Stimulated activated CD8-positive, alpha-beta memory T cell treated with anti-CD3 and anti-CD28 coated beads, Interleukin-15, amount 100 ng/mL, for 4 hours (primary cell): ENCODE measurements around the gene ZFR2.
"Not testable (repeated sequence)": the region's sequence is repeated elsewhere in the genome, so short reads cannot be mapped to it uniquely, and the experiment has no call there.

Experiments
- DNase-seq, 2 donors: peaks; one replicate each; pipeline ENCODE4 v3.0.0-alpha.2; 2020; ENCODE audit warnings: low read depth in 2 of 2

Gene ZFR2

DNA sequence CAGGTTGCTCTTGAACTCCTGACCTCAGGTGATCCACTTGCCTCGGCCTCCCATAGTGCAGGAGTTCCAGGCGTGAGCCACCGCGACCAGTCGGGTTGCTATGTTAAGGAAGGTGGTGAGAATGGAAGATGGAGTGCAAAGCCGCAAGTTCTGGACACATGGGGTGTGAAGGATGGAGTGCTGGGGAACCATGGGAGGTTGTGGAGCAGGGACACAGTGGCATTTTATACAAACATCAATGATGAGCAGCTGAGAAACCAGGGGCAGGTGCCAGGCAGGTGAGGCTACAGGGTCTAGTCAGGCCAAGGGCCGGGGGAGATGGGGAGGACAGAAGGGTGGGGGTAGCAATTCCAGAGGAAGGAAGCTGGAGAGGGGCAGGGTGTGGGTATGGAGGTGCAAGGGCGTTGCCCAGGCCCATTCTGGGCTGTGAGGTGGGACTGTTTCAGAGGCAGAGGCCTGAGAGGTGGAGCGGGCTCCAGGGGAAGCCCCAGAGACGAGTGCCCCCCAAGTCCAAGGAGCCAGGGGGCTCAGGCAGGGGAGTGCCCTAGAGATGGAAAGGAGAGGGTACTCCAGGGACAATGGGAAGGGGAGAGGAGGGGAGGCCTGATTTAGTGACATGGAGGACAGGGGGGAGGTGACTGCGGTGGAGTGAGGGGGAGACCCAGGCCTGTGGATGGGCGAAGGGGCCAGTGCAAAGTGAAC, 94.9 kb downstream of the ZFR2 start:
- no peak for DNase-seq

GRCh38 chr19:3771906-3772455, 96.9 kb downstream of the ZFR2 start, which contains the start of gene RAX2:
RAX2 (minus strand) TSS chr19:3772228; CDS start chr19:3771742, 486 bp downstream.
- DNase-seq = no peak

DNA sequence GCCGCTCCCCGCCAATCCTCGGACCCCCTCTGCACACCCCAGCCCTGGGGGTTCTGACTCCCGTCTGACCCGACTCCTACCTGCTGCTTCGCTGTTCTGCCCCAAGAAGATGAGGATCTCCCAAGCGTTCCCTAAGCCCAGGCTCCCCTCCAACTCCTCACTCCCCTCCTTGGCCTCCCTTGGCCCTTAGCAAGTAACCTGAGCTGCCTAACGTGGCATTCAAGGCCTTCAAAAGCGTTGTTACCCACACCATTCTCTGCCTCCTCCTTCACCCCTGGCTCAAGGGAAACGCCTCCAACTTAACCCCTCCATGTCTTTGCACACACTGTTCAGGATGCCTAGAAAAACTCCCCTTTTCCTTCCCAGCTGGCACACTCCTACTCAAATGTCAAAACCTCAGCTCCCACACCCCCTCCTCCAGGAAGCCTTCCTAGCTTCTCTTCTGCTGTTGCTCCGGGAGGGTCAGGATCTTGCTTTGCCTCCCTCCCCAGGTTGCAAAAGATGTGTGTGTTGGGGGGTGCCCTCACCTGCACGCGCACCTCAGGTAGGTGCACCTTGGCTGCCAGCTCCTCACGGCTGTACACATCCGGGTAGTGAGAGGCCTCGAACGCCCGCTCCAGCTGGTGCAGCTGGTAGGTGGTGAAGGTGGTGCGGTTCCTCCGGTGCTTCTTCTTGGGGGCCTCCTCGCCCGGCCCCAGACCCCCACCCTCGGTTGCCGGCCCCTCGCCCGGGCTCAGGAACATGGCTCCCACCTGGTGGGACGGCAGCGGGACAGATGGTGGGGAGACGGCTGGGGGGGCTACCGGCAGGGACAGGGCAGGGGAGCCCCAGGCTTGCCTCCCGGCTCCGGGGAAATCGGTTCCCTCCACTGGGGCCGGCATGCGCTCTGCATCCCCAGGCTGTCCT, 97.6 kb downstream of the ZFR2 start:
- no peak for DNase-seq

GRCh38 chr19:3770136-3770999, 98.5 kb downstream of the ZFR2 start:
- no peak for DNase-seq

- no peak for DNase-seq
Observed at GRCh38 chr19:3769494-3769893, 99.3 kb downstream of the ZFR2 start.

GRCh38 chr19:3768748-3769099, 100.1 kb downstream of the ZFR2 start:
- DNase-seq = no peak

DNA sequence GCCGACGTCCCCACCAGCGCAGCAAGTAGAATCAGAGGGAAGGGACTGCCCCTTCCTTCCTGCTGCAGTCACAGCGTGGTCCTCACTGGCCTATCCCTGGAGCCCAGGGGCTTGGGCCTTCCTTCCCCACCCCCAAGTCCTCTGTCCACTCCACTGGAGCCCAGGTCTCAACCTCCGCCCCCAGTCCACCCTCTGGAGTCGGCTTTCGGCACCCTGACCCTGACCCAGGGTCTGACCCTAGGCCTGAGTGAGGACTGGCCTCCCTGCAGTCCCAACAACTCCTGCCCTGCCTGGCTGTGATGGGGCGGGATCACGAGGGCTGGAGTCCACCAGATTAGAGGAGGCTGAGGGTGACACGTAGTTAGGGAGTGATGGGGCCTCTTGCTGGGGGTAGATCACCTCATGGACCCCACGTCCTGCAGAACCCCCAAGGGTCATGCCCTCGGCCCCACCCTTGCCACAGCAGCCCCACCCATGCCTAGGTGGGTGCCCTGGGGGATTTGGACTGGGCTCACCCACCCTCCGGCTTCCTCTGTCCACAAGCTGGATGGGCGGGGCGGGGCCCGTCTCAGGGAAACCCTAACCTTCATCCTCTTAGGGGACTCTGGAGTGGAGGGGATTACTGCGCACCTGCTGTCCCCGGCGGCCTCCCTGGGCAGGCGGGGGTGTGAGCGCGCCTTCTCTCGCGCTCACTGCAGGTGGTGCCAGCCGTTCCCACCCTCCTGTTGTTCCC, 100.7 kb downstream of the ZFR2 start:
- DNase-seq = no peak

DNA sequence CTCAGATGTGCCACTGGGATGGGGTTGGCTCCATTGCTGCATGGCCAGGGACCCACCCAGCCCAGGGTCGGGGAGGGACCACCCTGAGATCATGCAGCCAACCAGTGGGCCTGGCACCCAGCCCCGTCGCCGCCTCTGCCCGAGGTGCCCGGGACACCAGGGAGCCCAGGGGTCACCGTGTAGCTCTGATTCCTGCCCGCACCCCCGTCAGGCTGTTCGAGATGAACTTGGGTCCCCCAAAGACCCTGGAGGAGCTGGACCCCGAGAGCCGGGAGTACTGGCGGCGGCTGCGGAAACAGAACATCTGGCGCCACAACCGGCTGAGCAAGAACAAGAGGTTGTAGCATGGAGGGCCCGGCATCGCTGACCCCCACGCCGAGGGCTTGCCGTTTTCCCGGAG, 101.8 kb downstream of the ZFR2 start:
- DNase-seq = no peak

DNA sequence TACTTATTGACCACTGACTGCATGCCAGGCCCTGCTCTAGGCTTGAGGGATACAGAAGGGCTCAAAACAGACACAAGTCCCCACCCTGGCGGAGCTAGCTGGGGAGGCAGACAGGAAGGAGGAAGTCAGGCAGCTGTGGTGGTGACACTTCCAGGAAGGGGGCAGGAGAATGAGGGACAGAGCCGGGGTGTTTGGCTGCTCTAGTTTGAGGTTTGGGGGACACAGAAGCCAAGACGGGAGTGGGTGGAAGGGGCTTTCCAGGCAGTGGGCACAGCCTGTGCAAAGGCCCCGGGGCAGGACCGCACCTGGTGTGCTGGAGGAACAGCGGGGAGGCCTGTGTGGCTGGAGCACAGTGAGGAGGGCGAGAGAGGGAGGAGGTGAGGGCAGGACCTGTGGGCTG, 102.3 kb downstream of the ZFR2 start:
- no peak for DNase-seq

DNA sequence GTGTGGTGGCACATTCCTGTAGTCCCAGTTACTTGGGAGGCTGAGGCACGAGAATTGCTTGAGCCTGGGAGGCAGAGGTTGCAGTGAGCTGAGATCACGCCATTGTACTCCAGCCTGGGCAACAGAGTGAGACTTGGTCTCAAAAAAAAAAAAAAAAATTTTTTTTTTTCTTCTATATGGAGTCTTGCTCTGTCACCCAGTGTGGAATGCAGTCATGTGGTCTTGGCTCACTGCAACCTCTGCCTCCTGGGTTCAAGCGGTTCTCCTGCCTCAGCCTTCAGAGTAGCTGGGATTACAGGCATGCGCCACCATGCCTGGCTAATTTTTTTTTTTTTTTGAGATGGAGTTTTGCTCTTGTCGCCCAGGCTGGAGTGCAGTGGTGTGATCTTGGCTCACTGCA, 103.1 kb downstream of the ZFR2 start:
- not testable (repeated sequence) for DNase-seq

GRCh38 chr19:3765121-3765520, 103.7 kb downstream of the ZFR2 start:
- no peak for DNase-seq

DNA sequence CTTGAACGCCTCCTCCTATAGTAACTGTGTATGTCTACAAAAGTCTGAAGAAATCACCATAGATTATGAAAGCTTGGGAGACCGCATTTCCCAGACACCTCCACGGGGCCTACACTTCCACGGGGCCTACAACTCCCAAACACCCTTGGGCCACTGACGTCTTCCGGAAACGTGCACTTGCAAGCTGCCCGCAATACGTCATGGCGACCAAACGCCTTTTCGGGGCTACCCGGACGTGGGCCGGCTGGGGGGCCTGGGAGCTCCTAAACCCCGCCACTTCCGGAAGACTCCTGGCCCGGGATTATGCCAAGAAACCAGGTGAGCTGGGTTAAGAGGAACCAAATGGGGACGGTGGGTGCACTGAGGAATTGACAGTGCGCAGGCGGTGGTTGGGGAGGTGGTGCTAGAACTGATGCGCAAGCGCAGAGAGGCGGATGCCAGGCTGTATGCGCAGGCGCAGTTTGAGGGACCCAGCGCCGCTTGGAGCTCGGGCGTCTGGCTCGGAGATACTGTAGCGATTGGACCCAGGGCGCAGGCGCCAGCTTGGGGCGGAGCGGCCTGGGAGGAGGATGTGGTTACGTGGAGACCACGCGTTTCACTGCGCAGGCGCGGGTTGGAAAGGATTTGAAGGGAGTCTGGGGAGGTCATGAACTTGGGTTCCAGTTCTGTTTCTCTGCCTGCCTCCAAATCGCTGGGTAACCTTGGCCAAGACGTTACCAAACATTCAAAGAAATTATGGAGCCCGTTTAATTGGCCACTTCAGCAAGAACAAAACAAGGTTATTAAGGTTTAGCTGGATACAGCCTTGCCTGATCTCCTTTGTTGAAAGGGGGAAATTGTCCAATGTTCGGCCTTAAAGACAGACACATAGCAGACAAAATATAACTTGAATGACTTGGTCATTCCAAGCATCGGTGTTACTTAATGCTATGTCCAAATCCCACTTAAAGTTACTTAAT, 106.1 kb downstream of the ZFR2 start, which contains the start of gene MRPL54:
MRPL54 (plus strand) TSS at position 182 of the 959 bp plus-strand sequence; CDS start at position 201, 19 bp downstream.
- peak; percentile 99 for DNase-seq

DNA sequence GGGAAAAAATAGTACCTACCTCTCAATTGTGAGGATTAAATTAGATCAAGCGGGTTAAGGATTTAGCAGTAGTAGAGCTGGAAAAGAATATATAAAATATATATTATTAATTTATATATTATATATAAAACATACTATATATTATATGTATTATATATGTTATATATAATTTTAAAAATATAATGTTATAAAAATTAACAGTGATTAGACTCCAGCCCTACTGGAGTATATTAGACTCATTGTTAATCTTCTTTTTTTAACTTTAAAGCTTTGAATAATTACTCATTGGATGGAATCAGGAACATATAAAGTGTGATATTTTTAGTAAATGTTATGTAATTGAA, 106.7 kb downstream of the ZFR2 start:
- DNase-seq = no peak

DNA sequence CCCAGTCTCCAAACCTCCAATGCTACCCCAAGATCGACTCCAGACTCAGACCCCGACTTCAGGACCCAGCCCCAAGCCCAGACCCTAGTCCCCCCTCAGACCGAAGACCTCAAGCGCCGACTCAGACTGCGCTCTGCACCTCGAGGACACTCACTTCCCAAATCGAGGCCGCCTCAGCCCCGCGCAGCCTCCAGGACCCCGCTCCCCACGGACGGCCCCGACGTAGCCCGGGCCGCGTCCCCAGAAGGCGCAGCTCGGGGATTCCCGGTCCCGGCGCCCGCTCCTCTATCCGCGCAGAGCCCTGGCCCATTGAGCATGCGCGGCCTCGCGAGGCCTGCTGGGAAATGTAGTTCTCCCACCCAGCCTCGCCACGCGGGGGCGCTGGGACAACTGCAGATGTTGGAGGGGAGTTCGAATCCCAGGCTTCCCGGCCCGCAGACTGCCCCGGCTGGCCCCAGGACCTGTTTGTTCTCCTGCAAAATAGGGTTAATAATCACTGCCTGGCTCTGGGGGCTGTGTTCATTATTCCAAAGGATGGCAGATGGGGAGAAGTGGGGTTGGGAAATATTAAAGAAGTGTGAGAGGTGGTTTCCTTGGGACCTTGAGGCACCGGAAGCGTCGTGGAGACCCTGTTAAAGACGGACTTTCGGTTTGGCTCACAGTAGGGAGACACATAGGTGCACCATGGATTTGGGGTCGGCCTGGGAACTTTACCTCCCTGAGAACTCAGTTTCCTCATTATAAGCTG, 107.3 kb downstream of the ZFR2 start, which contains the start of gene APBA3:
APBA3 (minus strand) TSS at position 311 of the 748 bp plus-strand sequence. CDS start 1,428 bp downstream, outside the sequence.
- peak; percentile 88 for DNase-seq

- DNase-seq = no peak
Observed at GRCh38 chr19:3760871-3761361, 107.9 kb downstream of the ZFR2 start.

DNA sequence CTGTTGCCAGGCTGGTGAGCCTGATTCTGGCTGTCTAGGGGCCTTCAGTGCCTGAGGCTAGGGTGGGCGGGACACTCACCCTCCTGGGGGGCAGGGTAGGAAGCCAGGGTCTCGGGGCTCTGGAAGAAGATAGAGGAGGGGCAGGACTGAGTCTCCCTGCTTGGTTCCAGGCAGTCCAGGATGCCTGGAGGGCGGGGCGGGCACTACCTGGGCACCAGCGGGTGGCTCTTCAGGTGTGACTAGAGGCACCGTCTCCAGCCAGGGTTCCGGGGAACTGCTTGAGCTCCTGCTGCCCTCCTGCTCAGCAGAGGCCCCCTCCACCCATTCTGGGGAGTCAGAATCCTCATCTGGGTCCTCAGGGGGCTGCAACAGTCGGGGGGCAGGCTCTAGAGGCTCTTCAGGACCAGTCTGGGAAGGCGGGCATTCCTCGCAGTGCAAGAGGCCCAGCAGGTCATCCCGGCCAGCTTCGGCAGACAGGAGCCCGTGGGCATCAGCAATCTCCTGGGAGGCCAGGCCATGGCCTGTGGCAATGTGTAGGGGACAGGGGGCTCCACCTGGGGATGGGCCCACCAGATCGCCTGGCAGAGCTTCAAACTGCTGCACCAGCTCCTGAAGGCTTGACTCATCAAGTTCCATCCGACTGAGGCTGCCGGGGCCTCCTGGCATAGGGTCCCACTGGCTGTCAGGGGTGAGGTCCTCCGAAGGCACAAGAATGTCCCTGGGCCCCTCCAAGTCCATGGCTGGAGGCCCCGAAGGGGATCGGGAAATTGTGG, 109.2 kb downstream of the ZFR2 start:
- no peak for DNase-seq

DNA sequence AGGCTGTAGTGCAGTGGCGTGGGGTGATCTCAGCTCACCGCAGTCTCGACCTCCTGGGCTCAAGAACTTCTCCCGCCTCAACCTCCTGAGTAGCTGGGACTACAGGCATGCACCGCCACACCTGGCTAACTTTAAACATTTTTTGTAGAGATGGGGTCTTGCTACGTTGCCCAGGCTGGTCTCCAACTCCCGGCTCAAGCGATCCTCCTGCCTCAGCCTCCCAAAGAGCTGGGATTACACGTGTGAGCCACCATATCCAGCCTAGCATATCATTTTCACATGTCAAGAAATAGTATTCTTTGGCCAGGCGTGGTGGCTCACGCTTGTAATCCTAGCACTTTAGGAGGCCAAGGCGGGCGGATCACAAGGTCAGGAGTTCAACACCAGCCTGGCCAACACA, 110.5 kb downstream of the ZFR2 start:
- not testable (repeated sequence) for DNase-seq

DNA sequence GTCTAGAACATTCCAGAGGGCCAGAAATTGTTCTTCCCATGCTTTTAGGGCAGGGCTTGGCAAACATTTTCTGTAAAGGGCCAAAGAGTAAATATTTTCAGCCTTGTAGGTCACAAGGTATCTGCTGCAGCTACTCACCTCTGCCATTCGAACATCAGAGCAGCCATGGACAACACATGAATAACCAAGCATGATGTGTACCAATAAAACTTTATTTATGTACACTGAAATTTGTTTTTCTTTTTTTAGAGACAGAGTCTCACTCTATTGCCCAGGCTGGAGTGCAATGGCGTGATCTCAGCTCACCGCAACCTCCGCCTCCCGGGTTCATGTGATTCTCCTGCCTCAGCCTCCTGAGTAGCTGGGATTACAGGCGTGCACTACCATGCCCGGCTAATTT, 111.1 kb downstream of the ZFR2 start:
- not testable (repeated sequence) for DNase-seq
